GM19238 (cell line): ENCODE data around the gene FYN.
A peak's percentile ranks its signal among the peaks of the same experiment; 100 is the strongest.
"Not testable (repeated sequence)": the region's sequence is repeated elsewhere in the genome, so short reads cannot be mapped to it uniquely, and the experiment has no call there.

Experiments
- DNase-seq: peaks from one replicate; pipeline ENCODE4 v3.0.0; 2011; ENCODE audit warnings: low spot score; ENCODE audit not compliant: insufficient read length

The FYN gene

GRCh38 chr6:111852725-111853124 lies 20.5 kb downstream of the FYN start:
- no peak for DNase-seq

GRCh38 chr6:111850295-111850937 lies 22.8 kb downstream of the FYN start:
- DNase-seq, result no peak

GRCh38 chr6:111849298-111849697 lies 24.0 kb downstream of the FYN start:
- no peak for DNase-seq

GRCh38 chr6:111848262-111848812 lies 24.9 kb downstream of the FYN start:
- no peak for DNase-seq

GRCh38 chr6:111846492-111847409 lies 26.5 kb downstream of the FYN start:
- no peak for DNase-seq

- DNase-seq, result no peak
Observed at GRCh38 chr6:111846066-111846465, 27.2 kb downstream of the FYN start.

GRCh38 chr6:111845441-111845871 lies 27.8 kb downstream of the FYN start:
- peak; percentile 37 for DNase-seq

- DNase-seq, result no peak
Observed at GRCh38 chr6:111844921-111845320, 28.3 kb downstream of the FYN start.

- DNase-seq, result no peak
Observed at GRCh38 chr6:111844376-111844775, 28.9 kb downstream of the FYN start.

GRCh38 chr6:111843347-111844147 lies 29.7 kb downstream of the FYN start:
- no peak for DNase-seq

- no peak for DNase-seq
Observed at GRCh38 chr6:111842891-111843290, 30.4 kb downstream of the FYN start.

- no peak for DNase-seq
Observed at GRCh38 chr6:111842271-111842822, 30.9 kb downstream of the FYN start.

- DNase-seq, result no peak
Observed at GRCh38 chr6:111841822-111842221, 31.4 kb downstream of the FYN start.

- no peak for DNase-seq
Observed at GRCh38 chr6:111840803-111841202, 32.4 kb downstream of the FYN start.

- DNase-seq, result no peak
Observed at GRCh38 chr6:111838749-111839484, 34.3 kb downstream of the FYN start.

- no peak for DNase-seq
Observed at GRCh38 chr6:111837641-111838500, 35.4 kb downstream of the FYN start.

GRCh38 chr6:111837007-111837406 lies 36.2 kb downstream of the FYN start:
- no peak for DNase-seq

GRCh38 chr6:111835807-111836206 lies 37.4 kb downstream of the FYN start:
- DNase-seq, result no peak

GRCh38 chr6:111835398-111835797 lies 37.9 kb downstream of the FYN start:
- DNase-seq, result not testable (repeated sequence)

- DNase-seq, result no peak
Observed at GRCh38 chr6:111834356-111834755, 38.9 kb downstream of the FYN start.
